ENCODE results near the gene PPARG. TPM values are rescaled to one million over a fixed set of nuclear protein-coding genes. Genes with fewer than 3 reads are reported as not detected.

The PPARG gene
- 10 to 100 TPM; 20.0 to 64.2 (median 29.6) TPM for total RNA-seq

GRCh38 chr3:12288182-12289129 is at the start of gene PPARG:
PPARG (plus strand) TSS chr3:12289070; CDS start chr3:12379712, 90,642 bp downstream.
- Histone ChIP-seq H3K27ac (peak within 1 kb of the TSS; percentile 72 to 90 (median 79)), H3K4me3 (peak within 1 kb of the TSS; percentile 56 to 90 (median 76)), H3K27me3 (peaks cover 0 to 6% of the 10 kb centered on the region in 2 donors), H3K4me1 (peaks cover 0 to 21% (median 0%) of the 10 kb centered on the region in 4 donors), H3K9me3 (peaks cover 0 to 4% (median 0%) of the 10 kb centered on the region in 4 donors), H3K36me3 (no peaks in the 10 kb centered on the region)
- peak in 1 of 2 donors; percentile 18 for TF ChIP-seq POLR2A (IDR thresholded peaks at IDR 0.05)
- no peak for TF ChIP-seq EP300 (IDR thresholded peaks at IDR 0.05)
- 3 to 8% methylated on average over 12 to 40 of the region's 87 CpGs for WGBS, 2 donors
- DNase-seq (ENCODE audit: low spot score in 2 of 2): peak in 1 of 2 donors; percentile 9

- Histone ChIP-seq H3K27ac (peak overlapping the region in 2 of 4 donors; percentile 33 to 72), H3K4me1 (peaks cover 0 to 9% (median 0%) of the 10 kb centered on the region in 4 donors), H3K4me3 (no peak overlapping the region), H3K36me3 (no peaks in the 10 kb centered on the region), H3K9me3 (peaks cover 0 to 10% (median 0%) of the 10 kb centered on the region in 4 donors), H3K27me3 (no peaks in the 10 kb centered on the region)
- TF ChIP-seq CTCF (IDR thresholded peaks at IDR 0.05) (no peak), EP300 (IDR thresholded peaks at IDR 0.05) (peak in 1 of 2 donors; percentile 61), POLR2A (IDR thresholded peaks at IDR 0.05) (no peak)
- DNase-seq (ENCODE audit: low spot score in 2 of 2): peak; percentile 20 to 51
- 22 to 24% methylated on average over 5 of the region's 5 CpGs for WGBS, 2 donors
Measured at GRCh38 chr3:12239301-12239700, 49.6 kb upstream of the PPARG start.

- no peaks in the 10 kb centered on the region for H3K27me3 ChIP-seq
- H3K36me3 ChIP-seq: no peaks in the 10 kb centered on the region
- peaks cover 0 to 10% (median 0%) of the 10 kb centered on the region in 4 donors for H3K9me3 ChIP-seq
- TF ChIP-seq EP300 (IDR thresholded peaks at IDR 0.05): no peak
- no peak for TF ChIP-seq CTCF (IDR thresholded peaks at IDR 0.05)
- TF ChIP-seq POLR2A (IDR thresholded peaks at IDR 0.05): no peak
- no peak for DNase-seq (ENCODE audit: low spot score in 2 of 2)
- 84 to 88% methylated on average over 2 of the region's 2 CpGs for whole genome bisulfite sequencing, 2 donors
- H3K4me1 ChIP-seq: peaks cover 0 to 4% (median 0%) of the 10 kb centered on the region in 4 donors
- H3K4me3 ChIP-seq: no peak overlapping the region
- no peak overlapping the region for H3K27ac ChIP-seq
Measured at GRCh38 chr3:12242772-12243171, 46.1 kb upstream of the PPARG start.

- Histone ChIP-seq H3K4me1 (no peaks in the 10 kb centered on the region), H3K9me3 (peaks cover 0 to 16% (median 3%) of the 10 kb centered on the region in 4 donors), H3K4me3 (no peak overlapping the region), H3K27ac (no peak overlapping the region), H3K36me3 (no peaks in the 10 kb centered on the region), H3K27me3 (no peaks in the 10 kb centered on the region)
- TF ChIP-seq POLR2A (IDR thresholded peaks at IDR 0.05) (no peak), CTCF (IDR thresholded peaks at IDR 0.05) (no peak)
- DNase-seq (ENCODE audit: low spot score in 2 of 2): no peak
- WGBS, 2 donors: 71 to 74% methylated on average over 6 of the region's 6 CpGs
Measured at GRCh38 chr3:12246497-12247163, 42.2 kb upstream of the PPARG start.

GRCh38 chr3:12247411-12247810 is 41.5 kb upstream of the PPARG start:
- H3K27me3 ChIP-seq: no peaks in the 10 kb centered on the region
- H3K27ac ChIP-seq: no peak overlapping the region
- H3K4me3 ChIP-seq: no peak overlapping the region
- peaks cover 0 to 11% (median 3%) of the 10 kb centered on the region in 4 donors for H3K9me3 ChIP-seq
- no peaks in the 10 kb centered on the region for H3K36me3 ChIP-seq
- no peaks in the 10 kb centered on the region for H3K4me1 ChIP-seq
- DNase-seq (ENCODE audit: low spot score in 2 of 2): no peak
- no peak for TF ChIP-seq POLR2A (IDR thresholded peaks at IDR 0.05)
- TF ChIP-seq EP300 (IDR thresholded peaks at IDR 0.05): no peak
- TF ChIP-seq CTCF (IDR thresholded peaks at IDR 0.05): no peak
- 86% methylated on average over 4 of the region's 4 CpGs for WGBS, 2 donors
